ENCODE measurements around the gene SLC19A1.

The SLC19A1 gene

DNA sequence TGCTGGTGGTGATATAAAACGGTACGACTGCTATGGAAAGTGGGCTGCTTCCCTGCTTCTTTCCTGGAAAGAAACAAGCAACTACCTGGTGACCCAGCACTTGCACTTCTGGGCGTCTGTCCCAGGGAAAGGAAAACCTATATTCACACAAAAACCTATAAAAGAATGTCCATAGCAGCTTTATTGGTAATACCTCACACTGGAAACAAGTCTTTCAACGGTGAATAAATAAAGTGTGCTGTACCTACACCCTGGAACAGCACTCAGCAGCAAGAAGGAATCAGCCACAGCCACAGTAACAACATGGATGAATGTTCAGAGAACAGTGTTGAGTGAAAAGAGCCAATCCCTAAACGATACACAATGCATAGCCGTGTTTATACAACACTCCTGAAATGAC, 19.9 kb downstream of the SLC19A1 start:
- no peak overlapping the region for H3K27ac ChIP-seq
- no peak for TF ChIP-seq ZFX (IDR thresholded peaks at IDR 0.05)
- TF ChIP-seq, protein P1, sequence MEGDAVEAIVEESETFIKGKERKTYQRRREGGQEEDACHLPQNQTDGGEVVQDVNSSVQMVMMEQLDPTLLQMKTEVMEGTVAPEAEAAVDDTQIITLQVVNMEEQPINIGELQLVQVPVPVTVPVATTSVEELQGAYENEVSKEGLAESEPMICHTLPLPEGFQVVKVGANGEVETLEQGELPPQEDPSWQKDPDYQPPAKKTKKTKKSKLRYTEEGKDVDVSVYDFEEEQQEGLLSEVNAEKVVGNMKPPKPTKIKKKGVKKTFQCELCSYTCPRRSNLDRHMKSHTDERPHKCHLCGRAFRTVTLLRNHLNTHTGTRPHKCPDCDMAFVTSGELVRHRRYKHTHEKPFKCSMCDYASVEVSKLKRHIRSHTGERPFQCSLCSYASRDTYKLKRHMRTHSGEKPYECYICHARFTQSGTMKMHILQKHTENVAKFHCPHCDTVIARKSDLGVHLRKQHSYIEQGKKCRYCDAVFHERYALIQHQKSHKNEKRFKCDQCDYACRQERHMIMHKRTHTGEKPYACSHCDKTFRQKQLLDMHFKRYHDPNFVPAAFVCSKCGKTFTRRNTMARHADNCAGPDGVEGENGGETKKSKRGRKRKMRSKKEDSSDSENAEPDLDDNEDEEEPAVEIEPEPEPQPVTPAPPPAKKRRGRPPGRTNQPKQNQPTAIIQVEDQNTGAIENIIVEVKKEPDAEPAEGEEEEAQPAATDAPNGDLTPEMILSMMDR (conservative IDR thresholded peaks at IDR 0.05), result no peak

DNA sequence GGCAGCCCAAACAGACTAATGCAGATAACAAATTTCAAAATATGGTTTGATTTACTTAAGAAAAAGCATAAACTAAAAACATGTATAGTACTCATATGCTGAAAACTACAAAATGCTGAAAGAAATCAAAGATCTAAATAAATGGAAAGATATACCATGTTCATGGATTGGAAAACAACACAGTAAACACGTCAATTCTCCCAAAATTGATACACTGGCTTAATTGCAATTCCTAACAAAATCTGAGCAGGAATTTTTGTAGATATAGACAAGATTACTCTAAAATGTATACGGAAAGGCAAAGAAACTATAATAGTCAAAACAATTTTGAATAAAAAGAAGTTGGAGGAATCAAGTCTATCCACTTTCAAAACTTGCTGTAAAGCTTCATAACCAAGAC, 21.0 kb downstream of the SLC19A1 start:
- no peak for TF ChIP-seq ZFX (IDR thresholded peaks at IDR 0.05)
- TF ChIP-seq, protein P1 (conservative IDR thresholded peaks at IDR 0.05), result no peak
- H3K27ac ChIP-seq, result no peak overlapping the region

DNA sequence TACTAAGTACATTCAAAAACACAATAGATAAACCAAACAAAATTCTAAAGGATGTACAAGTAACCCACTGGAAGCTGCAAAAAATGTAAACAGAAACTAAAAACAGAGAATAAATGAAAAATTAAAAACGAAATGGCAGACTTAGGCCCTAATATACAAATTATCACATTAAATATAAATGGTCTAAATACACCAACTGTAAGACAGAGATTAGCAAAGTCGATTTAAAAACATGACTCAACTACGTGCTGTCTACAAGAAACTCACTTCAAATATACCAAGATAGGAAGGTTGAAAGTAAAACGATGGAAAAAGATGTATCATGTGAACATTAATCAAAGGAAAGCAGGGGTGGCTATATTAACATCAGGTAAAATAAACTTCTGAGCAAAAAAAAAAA, 23.1 kb downstream of the SLC19A1 start:
- TF ChIP-seq ZFX (IDR thresholded peaks at IDR 0.05), result no peak
- TF ChIP-seq, protein P1 (conservative IDR thresholded peaks at IDR 0.05), result no peak
- H3K27ac ChIP-seq, result no peak overlapping the region

DNA sequence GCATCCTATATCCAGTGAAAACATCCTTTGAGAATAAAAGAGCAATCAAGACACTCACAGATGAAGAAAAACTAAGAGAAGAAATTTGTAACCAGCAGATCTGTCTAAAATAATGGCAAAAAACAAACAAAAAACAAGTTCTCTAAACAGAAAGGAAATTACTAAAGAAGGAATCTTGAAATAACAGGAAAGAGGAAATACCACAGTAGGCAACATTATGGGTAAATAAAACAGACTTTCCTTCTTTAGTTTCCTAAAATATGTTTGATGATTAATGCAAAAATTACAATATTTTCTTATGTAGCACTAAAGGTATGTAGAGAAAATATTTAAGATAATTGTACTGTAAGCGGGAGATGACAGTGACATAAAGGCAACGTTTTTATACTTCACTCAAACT, 23.5 kb downstream of the SLC19A1 start:
- H3K27ac ChIP-seq, result no peak overlapping the region
- TF ChIP-seq ZFX (IDR thresholded peaks at IDR 0.05), result no peak
- TF ChIP-seq, protein P1 (conservative IDR thresholded peaks at IDR 0.05), result no peak

DNA sequence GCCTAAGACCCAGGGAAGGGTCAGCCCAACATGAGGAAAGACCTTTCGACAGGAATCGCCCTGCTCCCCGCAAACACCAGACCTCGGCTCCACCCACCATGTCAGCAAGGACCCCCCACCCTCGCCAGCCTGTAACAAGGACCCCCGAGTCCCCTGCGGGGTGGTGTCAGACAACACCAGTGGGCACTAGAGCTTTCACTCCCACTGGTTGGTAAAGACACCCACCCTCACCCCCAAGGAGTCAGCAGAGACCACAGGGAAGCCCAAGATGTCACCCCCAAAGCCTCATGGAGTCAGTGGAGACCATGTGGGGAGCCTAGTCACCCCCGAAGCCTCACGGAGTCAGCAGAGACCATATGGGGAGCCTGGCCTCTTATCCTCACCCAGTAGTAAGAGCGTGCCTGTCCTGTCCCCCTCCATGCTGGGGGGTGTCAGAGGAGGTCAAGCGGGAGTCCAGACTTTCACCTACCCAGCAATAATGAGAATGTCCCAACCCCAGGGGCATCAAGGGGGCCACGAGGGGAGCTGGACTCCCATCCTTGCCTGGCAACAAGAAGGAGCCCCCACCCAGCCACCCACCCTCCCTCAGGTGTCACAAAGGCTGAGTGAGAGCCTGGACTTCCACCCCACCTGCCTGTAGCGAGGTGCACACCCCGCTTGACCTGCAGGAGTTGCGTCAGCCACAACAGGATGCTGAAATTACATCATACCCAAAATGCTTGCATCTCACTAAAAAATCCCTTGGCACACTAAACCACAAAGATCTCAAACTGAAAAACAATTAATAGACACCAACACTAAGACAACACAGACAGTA, 24.8 kb downstream of the SLC19A1 start:
- no peak overlapping the region for H3K27ac ChIP-seq
- TF ChIP-seq, protein P1 (conservative IDR thresholded peaks at IDR 0.05), result no peak

DNA sequence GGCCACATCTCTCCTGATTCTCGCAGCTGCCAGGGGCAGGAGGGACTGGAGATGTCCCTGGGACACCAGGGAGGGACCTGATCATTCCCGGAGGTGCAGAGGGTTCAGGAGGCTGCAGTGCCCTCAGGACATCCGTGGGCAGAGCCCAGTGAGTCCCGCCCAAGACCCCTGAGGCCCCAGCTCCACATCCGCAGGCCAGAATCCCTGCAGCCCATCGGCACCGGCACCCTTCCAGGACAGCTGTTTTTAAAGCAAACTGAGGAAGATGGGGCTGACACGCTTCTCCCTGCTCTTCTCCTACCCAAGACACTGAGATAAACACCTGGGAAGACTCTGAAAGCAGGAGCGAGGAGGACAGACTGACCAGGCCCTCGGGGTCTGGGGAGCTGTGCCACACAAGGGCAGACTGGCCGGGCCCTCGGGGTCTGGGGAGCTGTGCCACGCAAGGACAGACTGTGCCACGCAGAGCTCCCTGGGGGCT, 25.5 kb downstream of the SLC19A1 start:
- no peak overlapping the region; the same call in 1 of the 2 replicates for H3K27ac ChIP-seq
- TF ChIP-seq, protein P1 (conservative IDR thresholded peaks at IDR 0.05), result no peak

DNA sequence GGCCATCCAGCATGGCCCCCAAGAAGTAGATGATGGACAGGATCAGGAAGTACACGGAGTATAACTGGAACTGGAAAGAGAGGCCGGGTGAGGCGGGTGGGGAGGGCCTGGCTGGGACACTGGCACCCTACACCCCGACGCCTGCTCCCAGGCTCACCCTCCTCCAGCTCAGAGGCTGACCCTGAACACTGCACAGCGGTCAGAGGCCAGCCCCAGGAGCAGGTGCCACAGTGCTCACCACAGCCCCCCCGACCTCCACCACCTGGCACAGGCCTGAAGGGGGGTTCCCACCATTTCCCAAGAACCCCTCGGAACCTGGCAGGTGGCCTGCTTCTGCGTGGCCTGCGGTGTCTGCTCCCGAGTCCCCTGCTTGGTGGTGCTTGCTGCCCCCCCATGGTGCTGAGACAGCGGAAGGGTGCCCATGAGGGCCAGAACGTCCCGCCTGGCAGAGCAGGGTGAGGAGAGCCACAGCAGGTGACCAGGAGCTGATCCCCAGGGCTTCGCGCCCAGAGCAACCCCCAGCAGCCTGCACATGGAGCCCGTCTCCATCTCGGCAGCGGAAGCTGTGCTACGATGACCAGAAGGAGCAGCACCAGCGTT, 26.1 kb downstream of the SLC19A1 start:
- no peak for TF ChIP-seq ZFX (IDR thresholded peaks at IDR 0.05)
- TF ChIP-seq, protein P1 (conservative IDR thresholded peaks at IDR 0.05), result no peak
- peak overlapping the region; percentile 96 for H3K27ac ChIP-seq

All from C4-2B (cell line).